ENCODE data around the gene EDARADD.
"Not testable (repeated sequence)": the region's sequence is repeated elsewhere in the genome, so short reads cannot be mapped to it uniquely, and the experiment has no call there.

EDARADD gene

GRCh38 chr1:236484310-236484971 lies 90.4 kb downstream of the EDARADD start:
- no peak overlapping the region for H3K4me3 ChIP-seq (ENCODE audit: low read length)
- no peak for TF ChIP-seq CTCF (conservative IDR thresholded peaks at IDR 0.05; ENCODE audit: low read depth, low read length)
- no peak for DNase-seq (ENCODE audit: low read depth)

- H3K4me3 ChIP-seq (ENCODE audit: low read length), result no peak overlapping the region
- no peak for DNase-seq (ENCODE audit: low read depth)
- no peak for TF ChIP-seq CTCF (conservative IDR thresholded peaks at IDR 0.05; ENCODE audit: low read depth, low read length)
Measured at GRCh38 chr1:236486356-236487002, 92.4 kb downstream of the EDARADD start.

- not testable (repeated sequence) for H3K4me3 ChIP-seq (ENCODE audit: low read length); DNase-seq (ENCODE audit: low read depth)
Measured at GRCh38 chr1:236489161-236489560, 95.1 kb downstream of the EDARADD start.

- DNase-seq (ENCODE audit: low read depth), result no peak
- H3K4me3 ChIP-seq (ENCODE audit: low read length), result no peak overlapping the region
- peak; percentile 42 for TF ChIP-seq CTCF (conservative IDR thresholded peaks at IDR 0.05; ENCODE audit: low read depth, low read length)
Measured at GRCh38 chr1:236489710-236490377, 95.8 kb downstream of the EDARADD start.

- no peak for DNase-seq (ENCODE audit: low read depth)
- no peak for TF ChIP-seq CTCF (conservative IDR thresholded peaks at IDR 0.05; ENCODE audit: low read depth, low read length)
- H3K4me3 ChIP-seq (ENCODE audit: low read length), result no peak overlapping the region
Measured at GRCh38 chr1:236491469-236492136, 97.5 kb downstream of the EDARADD start.

- H3K4me3 ChIP-seq (ENCODE audit: low read length), result no peak overlapping the region
- TF ChIP-seq CTCF (conservative IDR thresholded peaks at IDR 0.05; ENCODE audit: low read depth, low read length), result no peak
- no peak for DNase-seq (ENCODE audit: low read depth)
Measured at GRCh38 chr1:236492378-236492777, 98.3 kb downstream of the EDARADD start.

GRCh38 chr1:236494082-236494481 lies 100.0 kb downstream of the EDARADD start:
- H3K4me3 ChIP-seq (ENCODE audit: low read length), result no peak overlapping the region
- no peak for TF ChIP-seq CTCF (conservative IDR thresholded peaks at IDR 0.05; ENCODE audit: low read depth, low read length)
- no peak for DNase-seq (ENCODE audit: low read depth)
